HepG2 (cell line): ENCODE data around the gene GNL3. TPM values are rescaled to one million over a fixed set of nuclear protein-coding genes. Genes with fewer than 3 reads are reported as not detected.

Source experiments
- ARID3A ChIP-seq: IDR thresholded peaks from 2 replicates; pipeline ENCODE4 v1.6.1; 2012; ENCODE audit warnings: low read depth, low read length, improper control_type of control experiment
- ATF4 ChIP-seq, 2 experiments: fragments of 450-650 bp in 1 of 2; sonication (generic) in 1 of 2; formaldehyde crosslinking; IDR thresholded peaks; 2 replicates each; pipeline versions ENCODE4 v1.5.0 to v1.8.0; 2020 to 2022; ENCODE audit warnings: mild to moderate bottlenecking in 1 of 2, missing genetic modification reagents in 1 of 2
- CSRNP2 ChIP-seq: sonication (generic); formaldehyde crosslinking; conservative IDR thresholded peaks from 2 replicates; pipeline ENCODE4 v1.8.0; 2022; ENCODE audit warnings: low read depth, missing genetic modification reagents
- DRAP1 ChIP-seq: IDR thresholded peaks from 2 replicates; pipeline ENCODE4 v1.6.1; 2016; ENCODE audit warnings: missing genetic modification reagents, missing compliant biosample characterization
- FLYWCH1 ChIP-seq: sonication (generic); formaldehyde crosslinking; IDR thresholded peaks from 2 replicates; pipeline ENCODE4 v1.8.1; 2023; ENCODE audit warnings: mild to moderate bottlenecking, missing genetic modification reagents
- IRX3 ChIP-seq: sonication (generic); formaldehyde crosslinking; IDR thresholded peaks from 2 replicates; pipeline ENCODE4 v1.8.1; 2023; ENCODE audit warnings: mild to moderate bottlenecking, low read depth, missing genetic modification reagents, borderline replicate concordance
- RBFOX2 ChIP-seq: fragments of 200-400 bp; formaldehyde crosslinking; IDR thresholded peaks from 2 replicates; pipeline ENCODE4 v1.6.1; 2017; ENCODE audit warnings: low read depth, mild to moderate bottlenecking, low read length
- SOX6 ChIP-seq, 2 experiments: fragments of 450-650 bp in 1 of 2; sonication (generic) in 1 of 2; formaldehyde crosslinking in 1 of 2; IDR thresholded peaks; 2 replicates each; pipeline versions ENCODE4 v1.4.0 to v1.6.1; 2017 to 2020; ENCODE audit warnings: antibody characterized with exemption in 1 of 2, mild to moderate bottlenecking in 1 of 2, missing genetic modification reagents in 1 of 2
- SPEN ChIP-seq: sonication (generic); formaldehyde crosslinking; IDR thresholded peaks from 2 replicates; pipeline ENCODE4 v1.5.1; 2020; ENCODE audit warnings: low read depth, mild to moderate bottlenecking, missing genetic modification reagents
- SRSF4 ChIP-seq: fragments of 200-400 bp; formaldehyde crosslinking; IDR thresholded peaks from one replicate; pipeline ENCODE4 v1.6.1; 2018; ENCODE audit warnings: mild to moderate bottlenecking, low read depth, low read length, moderate library complexity; ENCODE audit not compliant: poor library complexity, severe bottlenecking
- UBTF ChIP-seq: sonication (generic); formaldehyde crosslinking; IDR thresholded peaks from 2 replicates; pipeline ENCODE4 v1.4.0; 2020; ENCODE audit warnings: mild to moderate bottlenecking, missing genetic modification reagents
- XBP1 ChIP-seq: sonication (generic); formaldehyde crosslinking; IDR thresholded peaks from 2 replicates; pipeline ENCODE4 v1.5.0; 2020; ENCODE audit warnings: missing genetic modification reagents
- YY1 ChIP-seq: IDR thresholded peaks from 2 replicates; pipeline ENCODE4 v1.6.1; 2011; ENCODE audit warnings: low read length, low read depth, moderate library complexity, mild to moderate bottlenecking; ENCODE audit not compliant: insufficient read depth, insufficient replicate concordance
- ZMYM2 ChIP-seq: sonication (generic); formaldehyde crosslinking; IDR thresholded peaks from 2 replicates; pipeline ENCODE4 v1.8.0; 2022; ENCODE audit warnings: mild to moderate bottlenecking, missing genetic modification reagents
- ZNF225 ChIP-seq: sonication (generic); formaldehyde crosslinking; IDR thresholded peaks from 2 replicates; pipeline ENCODE4 v1.4.0; 2020; ENCODE audit warnings: mild to moderate bottlenecking, missing genetic modification reagents
- ZNF335 ChIP-seq: sonication (generic); formaldehyde crosslinking; IDR thresholded peaks from 2 replicates; pipeline ENCODE4 v1.4.0; 2020; ENCODE audit warnings: missing genetic modification reagents
- ZNF414 ChIP-seq: sonication (generic); formaldehyde crosslinking; IDR thresholded peaks from 2 replicates; pipeline ENCODE4 v1.5.0; 2020; ENCODE audit warnings: missing genetic modification reagents
- ZNF577 ChIP-seq: sonication (generic); formaldehyde crosslinking; IDR thresholded peaks from 2 replicates; pipeline ENCODE4 v1.4.0; 2020; ENCODE audit warnings: mild to moderate bottlenecking, low read depth, missing genetic modification reagents, borderline replicate concordance
- polyA plus RNA-seq, 8 experiments: library from polyadenylated mRNA; depleted of rRNA in 3 of 8; stranded (reverse) in 7 of 8; unstranded in 1 of 8; fragments of >200 nt; fragmentation: Illumina TruSeq in 4 of 8; extraction: Trizol in 4 of 8; gene quantifications; 2 replicates each; pipeline versions ENCODE4 v1.2.1 to v1.2.3, GENCODE V29; 2011 to 2016; ENCODE audit warnings: low read depth in 4 of 8, missing spikeins in 1 of 8, mixed read lengths in 1 of 8; ENCODE audit not compliant: insufficient read depth in 1 of 8
- total RNA-seq, 5 experiments: library from RNA; depleted of rRNA; stranded (reverse); fragments of >200 nt; fragmentation: Illumina TruSeq; extraction: Trizol; gene quantifications; 2 replicates each; pipeline ENCODE4 v1.2.3, GENCODE V29; 2016; ENCODE audit warnings: low read depth in 1 of 5

The GNL3 gene
- total and polyA plus RNA-seq, 2 of the 13 experiments (the other 11 are each of a cell fraction or from before 2014, with no cell fraction given): 129 to 257 TPM

- peak; percentile 39; the same call in 1 of the 2 replicates for TF ChIP-seq ZMYM2 (CRISPR knock-in tag)
- TF ChIP-seq YY1: peak; percentile 34
- TF ChIP-seq CSRNP2 (CRISPR knock-in tag): peak; percentile 57; the same call in 1 of the 2 replicates
- peak; percentile 95 for TF ChIP-seq ZNF335 (CRISPR knock-in tag)
- TF ChIP-seq ZNF225 (CRISPR knock-in tag): 0 out of 2 replicates have a peak, but pooled peaks have one; percentile 71
- TF ChIP-seq ATF4 (CRISPR knock-in tag; IDR thresholded peaks at IDR 0.05): peak in 1 of 2 experiments; percentile 62; a peak in 2 of 4 replicates
- TF ChIP-seq ZNF577 (CRISPR knock-in tag): no peak
- peak; percentile 95 for TF ChIP-seq DRAP1 (CRISPR knock-in tag)
- peak; percentile 82; the same call in 1 of the 2 replicates for TF ChIP-seq XBP1 (CRISPR knock-in tag)
- no peak for TF ChIP-seq FLYWCH1 (CRISPR knock-in tag)
- TF ChIP-seq IRX3 (CRISPR knock-in tag): peak; percentile 80; the same call in 1 of the 2 replicates
- no peak for TF ChIP-seq ARID3A
- peak; percentile 99 for TF ChIP-seq RBFOX2
- TF ChIP-seq SPEN (CRISPR knock-in tag): peak; percentile 97
- TF ChIP-seq UBTF: peak; percentile 79
- TF ChIP-seq ZNF414 (CRISPR knock-in tag): 0 out of 2 replicates have a peak, but pooled peaks have one; percentile 55
- TF ChIP-seq SOX6 (IDR thresholded peaks at IDR 0.05): no peak
- TF ChIP-seq SOX6 (CRISPR knock-in tag; IDR thresholded peaks at IDR 0.05): peak; percentile 69
- no peak for TF ChIP-seq SRSF4
These were observed at the start of gene GNL3, which contains the start of gene PBRM1 (continued) for GRCh38 chr3:52685709-52686691.
